ENCODE measurements around the gene RDH11.

Gene RDH11

DNA sequence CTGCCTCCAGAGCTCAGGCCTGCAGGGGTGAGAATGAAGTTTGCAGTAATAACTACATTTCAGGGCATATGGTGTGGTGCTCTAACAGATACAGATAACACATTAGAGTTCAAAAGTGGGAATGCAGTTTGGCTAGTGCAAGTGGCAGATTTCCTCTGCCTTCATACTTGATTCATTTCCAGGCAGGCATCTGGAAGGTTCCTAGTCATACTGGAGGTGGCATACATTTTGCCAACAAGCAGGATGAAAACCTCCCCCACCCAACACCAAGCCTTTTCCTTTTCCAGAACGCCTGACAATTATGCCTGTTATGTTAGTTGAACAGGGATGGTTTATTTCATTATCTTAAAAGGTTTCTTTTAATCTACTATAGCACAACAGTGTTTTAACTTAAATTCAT lies 45.4 kb downstream of the RDH11 start:
- H3K4me3 ChIP-seq = no peak overlapping the region
- DNase-seq (ENCODE audit: low spot score) = no peak
- H3K27ac ChIP-seq = no peak overlapping the region
- TF ChIP-seq, protein P1, sequence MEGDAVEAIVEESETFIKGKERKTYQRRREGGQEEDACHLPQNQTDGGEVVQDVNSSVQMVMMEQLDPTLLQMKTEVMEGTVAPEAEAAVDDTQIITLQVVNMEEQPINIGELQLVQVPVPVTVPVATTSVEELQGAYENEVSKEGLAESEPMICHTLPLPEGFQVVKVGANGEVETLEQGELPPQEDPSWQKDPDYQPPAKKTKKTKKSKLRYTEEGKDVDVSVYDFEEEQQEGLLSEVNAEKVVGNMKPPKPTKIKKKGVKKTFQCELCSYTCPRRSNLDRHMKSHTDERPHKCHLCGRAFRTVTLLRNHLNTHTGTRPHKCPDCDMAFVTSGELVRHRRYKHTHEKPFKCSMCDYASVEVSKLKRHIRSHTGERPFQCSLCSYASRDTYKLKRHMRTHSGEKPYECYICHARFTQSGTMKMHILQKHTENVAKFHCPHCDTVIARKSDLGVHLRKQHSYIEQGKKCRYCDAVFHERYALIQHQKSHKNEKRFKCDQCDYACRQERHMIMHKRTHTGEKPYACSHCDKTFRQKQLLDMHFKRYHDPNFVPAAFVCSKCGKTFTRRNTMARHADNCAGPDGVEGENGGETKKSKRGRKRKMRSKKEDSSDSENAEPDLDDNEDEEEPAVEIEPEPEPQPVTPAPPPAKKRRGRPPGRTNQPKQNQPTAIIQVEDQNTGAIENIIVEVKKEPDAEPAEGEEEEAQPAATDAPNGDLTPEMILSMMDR (IDR thresholded peaks at IDR 0.05) = no peak

DNA sequence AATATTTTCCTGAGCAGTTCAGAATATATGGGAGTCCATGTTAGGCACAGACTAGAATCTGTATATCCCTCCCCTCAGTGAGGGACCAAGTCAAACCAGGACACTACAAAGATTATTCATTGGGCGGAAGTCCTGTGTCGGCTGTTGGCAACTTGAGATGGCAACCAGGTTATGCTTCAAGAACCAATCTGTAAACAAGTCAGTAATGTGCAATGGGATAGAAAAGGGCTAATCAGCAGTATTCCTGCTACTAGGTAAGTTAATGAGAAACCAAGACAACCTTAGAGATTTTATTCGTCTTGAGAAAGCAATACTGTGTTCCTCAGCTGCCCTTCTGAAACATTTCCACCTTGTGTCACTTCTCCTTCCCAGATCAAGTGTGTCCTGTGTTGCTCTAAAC lies 49.4 kb downstream of the RDH11 start:
- TF ChIP-seq, protein P1 (IDR thresholded peaks at IDR 0.05) = no peak
- no peak overlapping the region for H3K4me3 ChIP-seq
- no peak for DNase-seq (ENCODE audit: low spot score)
- no peak overlapping the region for H3K27ac ChIP-seq

GRCh38 chr14:67645414-67645813 lies 50.1 kb downstream of the RDH11 start:
- Histone ChIP-seq H3K27ac (no peak overlapping the region), H3K4me3 (no peak overlapping the region)
- TF ChIP-seq, protein P1 (IDR thresholded peaks at IDR 0.05) = no peak
- no peak for DNase-seq (ENCODE audit: low spot score)

DNA sequence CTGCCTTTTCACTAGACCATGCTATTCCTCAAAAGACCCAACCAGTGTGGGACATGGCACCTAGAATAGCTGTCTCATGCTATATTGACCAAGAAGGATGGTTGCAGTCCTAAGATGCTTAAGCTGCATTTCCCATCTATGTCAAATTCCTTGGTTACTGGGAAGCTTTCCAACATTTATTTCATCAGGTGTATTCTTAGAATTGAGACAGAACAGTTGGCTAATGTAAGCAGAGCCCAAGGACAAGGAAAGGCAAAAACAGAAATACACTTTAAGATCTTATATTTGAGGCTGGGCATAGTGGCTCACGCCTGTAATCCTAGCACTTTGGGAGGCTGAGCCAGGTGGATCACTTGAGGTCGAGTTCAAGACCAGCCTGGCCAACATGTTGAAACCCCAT lies 51.1 kb downstream of the RDH11 start:
- H3K4me3 ChIP-seq = no peak overlapping the region
- DNase-seq (ENCODE audit: low spot score) = no peak
- H3K27ac ChIP-seq = no peak overlapping the region
- TF ChIP-seq, protein P1 (IDR thresholded peaks at IDR 0.05) = no peak

DNA sequence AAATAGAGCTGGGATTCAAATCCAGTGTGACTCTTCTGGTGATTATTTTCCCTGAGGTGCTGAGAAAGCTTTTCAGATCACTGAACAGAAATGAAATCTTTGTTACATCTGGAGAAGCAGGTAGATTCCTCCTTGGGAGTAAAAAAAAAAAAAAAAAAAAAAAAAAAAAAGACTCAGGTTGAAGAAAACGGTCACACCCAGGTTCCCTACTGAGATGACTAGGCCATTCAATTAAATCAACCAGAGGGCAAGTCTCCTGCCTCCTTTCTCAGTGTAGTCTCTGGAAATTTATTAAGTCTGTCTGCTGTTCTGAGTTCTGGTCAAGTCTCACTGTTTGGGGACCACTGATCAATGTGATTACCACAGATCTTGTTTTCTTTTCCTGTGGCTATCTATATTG lies 51.9 kb downstream of the RDH11 start:
- DNase-seq (ENCODE audit: low spot score) = no peak
- TF ChIP-seq, protein P1 (IDR thresholded peaks at IDR 0.05) = no peak
- Histone ChIP-seq H3K27ac (no peak overlapping the region), H3K4me3 (no peak overlapping the region)

- no peak for DNase-seq (ENCODE audit: low spot score)
- Histone ChIP-seq H3K27ac (no peak overlapping the region), H3K4me3 (no peak overlapping the region)
- TF ChIP-seq, protein P1 (IDR thresholded peaks at IDR 0.05) = no peak
Observed at GRCh38 chr14:67641902-67642749, 53.4 kb downstream of the RDH11 start.

- TF ChIP-seq, protein P1 (IDR thresholded peaks at IDR 0.05) = no peak
- no peak for DNase-seq (ENCODE audit: low spot score)
- no peak overlapping the region for H3K4me3 ChIP-seq
- H3K27ac ChIP-seq = no peak overlapping the region
Observed at GRCh38 chr14:67641480-67641879, 54.1 kb downstream of the RDH11 start.

All from coronary artery (tissue), 2 donors.